Stimulated activated naive CD8-positive, alpha-beta T cell treated with anti-CD3 and anti-CD28 coated beads, Interleukin-15, Interleukin-2, amounts not matched to agents 100 U/mL and 50 U/mL, for 24 hours (primary cell): ENCODE results near the gene CENPF.

Source experiments
- ATAC-seq: fragments of 150-1000 bp; cut with Tn5 transposase; one replicate; pipeline ENCODE4 v1.10.0; 2021
- DNase-seq: peaks from one replicate; pipeline ENCODE4 v3.0.0; 2021

Gene CENPF

GRCh38 chr1:214712737-214713136 lies 109.7 kb downstream of the CENPF start:
- ATAC-seq: no peak
- no peak for DNase-seq
